ENCODE data around the gene KLRG1.
A peak's percentile ranks its signal among the peaks of the same experiment; 100 is the strongest.

The KLRG1 gene

DNA sequence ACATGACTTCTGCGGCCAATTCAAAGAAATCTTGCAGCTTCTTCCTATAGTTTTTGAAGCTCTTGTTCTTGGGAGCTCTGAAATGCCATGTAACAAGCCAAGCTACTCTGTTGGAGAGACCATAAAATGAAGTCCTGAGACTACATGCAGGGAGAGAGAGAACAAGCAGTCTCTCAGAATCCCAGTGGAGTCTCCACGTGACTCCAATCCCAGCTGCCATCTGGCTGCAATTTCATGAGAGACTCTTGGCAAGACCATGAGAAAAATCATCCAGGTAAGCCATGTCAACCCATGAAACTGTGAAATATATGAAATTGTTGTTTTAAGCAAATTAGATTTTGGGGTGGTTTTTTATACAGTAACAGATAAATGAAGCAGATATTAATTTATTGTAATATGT lies 54.4 kb downstream of the KLRG1 start:
- DNase-seq = no peak

DNA sequence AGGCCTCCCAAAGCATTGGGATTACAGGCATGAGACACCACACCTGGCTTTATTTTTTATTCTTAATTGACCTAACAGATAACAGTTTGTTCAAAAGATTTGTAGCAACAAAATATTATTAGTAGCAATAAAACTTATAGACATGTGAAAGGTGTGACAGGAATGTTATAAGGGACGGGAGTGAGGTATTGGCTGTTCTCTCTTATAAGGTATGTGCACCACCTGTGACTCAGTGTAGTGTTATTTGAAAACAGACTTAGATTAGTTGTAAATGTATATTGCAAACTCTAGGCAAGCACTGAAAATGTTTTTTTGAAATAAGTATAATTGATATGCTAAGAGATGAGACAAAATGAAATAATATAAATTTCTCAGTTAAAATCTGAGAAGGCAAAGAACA lies 57.8 kb downstream of the KLRG1 start:
- DNase-seq = no peak

DNA sequence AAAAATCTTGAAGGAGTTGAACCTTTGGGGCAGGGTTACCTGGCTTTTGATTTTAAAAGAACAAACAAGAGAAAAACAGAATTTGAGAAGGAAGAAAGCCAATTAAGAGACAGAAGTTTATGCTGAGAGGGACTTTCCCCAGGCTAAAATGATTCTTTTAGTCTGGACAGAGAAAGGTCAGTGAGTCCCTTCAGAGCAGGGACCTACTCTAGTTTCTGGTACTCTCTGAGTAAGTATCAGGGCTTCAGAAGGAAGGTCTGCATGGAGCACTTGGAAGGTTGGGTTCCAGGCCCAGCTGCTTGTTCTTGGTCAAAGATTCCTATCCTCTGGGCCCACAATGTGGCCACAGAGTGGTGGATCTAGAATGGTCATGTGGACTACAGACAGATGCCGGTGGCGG lies 59.6 kb downstream of the KLRG1 start:
- no peak for DNase-seq

DNA sequence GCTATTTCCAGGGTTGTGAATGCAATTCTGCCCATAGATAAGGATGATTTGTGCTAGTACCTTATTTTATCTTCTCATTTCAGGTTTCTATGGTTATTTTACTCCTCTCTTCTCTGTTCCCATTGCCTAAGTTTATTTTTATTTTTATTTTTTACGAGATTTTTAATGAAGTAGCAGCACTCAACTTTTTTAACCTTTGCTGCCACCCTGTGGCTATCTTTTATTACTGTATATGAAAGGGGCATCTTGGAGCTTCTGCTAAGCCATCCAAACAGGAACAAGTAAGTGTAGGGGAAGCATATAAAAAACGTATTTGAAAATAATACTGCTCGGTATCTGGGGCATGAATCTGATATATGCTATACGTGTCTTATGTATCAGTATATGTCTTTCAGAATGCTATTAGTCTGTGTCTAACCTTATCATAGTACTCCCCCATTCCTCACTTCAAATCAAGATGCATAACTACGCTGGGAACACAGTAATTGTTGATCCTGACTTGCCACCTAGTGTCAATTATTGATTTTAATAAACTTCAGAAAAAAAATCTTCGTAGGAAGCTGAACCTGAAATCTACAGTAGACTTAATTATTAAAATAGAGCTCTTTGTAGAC lies 60.3 kb downstream of the KLRG1 start:
- DNase-seq = peak; percentile 77

DNA sequence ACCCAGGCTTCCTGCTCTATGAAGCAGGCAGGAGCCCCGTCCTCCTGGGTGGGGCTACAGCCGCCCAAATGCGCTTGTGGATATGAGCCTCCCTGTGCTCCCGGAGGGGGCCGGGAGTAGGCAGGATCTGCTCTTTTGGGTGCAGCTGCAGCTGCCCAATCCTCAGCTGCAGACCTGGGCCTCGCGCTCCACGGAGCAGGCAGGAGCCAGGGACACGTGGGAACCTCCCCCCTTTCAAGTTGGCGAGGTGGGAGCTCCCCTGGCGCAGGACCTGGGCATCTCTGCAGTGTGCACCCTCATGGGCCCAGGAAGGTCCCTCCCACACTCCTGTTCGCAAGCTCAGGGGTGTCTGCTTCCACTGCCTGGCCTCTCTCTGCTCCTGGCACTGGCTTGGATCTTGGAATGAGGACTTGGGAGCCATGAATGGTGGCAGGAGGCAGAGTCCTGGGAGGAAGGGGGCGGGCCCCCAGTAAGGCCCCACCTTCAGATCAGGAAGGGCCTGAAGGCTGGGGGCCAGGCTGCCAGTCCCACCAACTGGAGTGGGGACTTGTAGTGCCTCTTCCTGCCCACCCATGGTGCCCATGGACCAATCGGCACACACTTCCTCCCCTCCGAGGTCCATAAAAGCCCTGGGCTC lies 61.3 kb downstream of the KLRG1 start:
- no peak for DNase-seq

GRCh38 chr12:9051158-9051550 lies 61.8 kb downstream of the KLRG1 start:
- no peak for DNase-seq

DNA sequence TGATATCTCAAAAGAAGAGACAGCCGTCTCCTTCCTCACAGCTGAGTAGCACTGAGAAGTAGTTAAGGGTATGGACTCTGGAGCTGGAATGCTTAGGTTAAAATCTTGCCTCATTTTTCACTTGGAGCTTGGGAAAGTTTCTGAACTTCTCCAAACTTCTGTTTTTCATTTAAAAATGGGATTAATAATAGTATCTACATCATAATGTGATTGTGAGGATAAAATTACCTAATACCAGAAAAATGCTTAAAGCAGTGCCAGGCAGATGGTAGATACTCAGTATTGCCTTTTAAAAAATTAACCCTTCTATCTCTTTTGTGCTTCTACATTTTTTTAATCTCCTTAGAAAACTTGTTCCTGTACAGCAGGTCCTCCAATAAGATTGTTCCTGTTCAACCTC lies 63.3 kb downstream of the KLRG1 start:
- no peak for DNase-seq
